ENCODE data around the gene JPH3.

The JPH3 gene

GRCh38 chr16:87740441-87740840 is 138.1 kb downstream of the JPH3 start:
- DNase-seq (ENCODE audit: low read depth in 2 of 2): no peak

GRCh38 chr16:87740909-87741424 is 138.7 kb downstream of the JPH3 start:
- no peak for DNase-seq (ENCODE audit: low read depth in 2 of 2)

GRCh38 chr16:87741700-87742415 is 139.6 kb downstream of the JPH3 start:
- no peak for DNase-seq (ENCODE audit: low read depth in 2 of 2)

GRCh38 chr16:87742781-87743490 is 140.6 kb downstream of the JPH3 start:
- DNase-seq (ENCODE audit: low read depth in 2 of 2): no peak

- no peak for DNase-seq (ENCODE audit: low read depth in 2 of 2)
Measured at GRCh38 chr16:87744750-87745514, 142.6 kb downstream of the JPH3 start.

GRCh38 chr16:87746178-87746577 is 143.9 kb downstream of the JPH3 start:
- DNase-seq (ENCODE audit: low read depth in 2 of 2): no peak

Data from stimulated activated CD8-positive, alpha-beta memory T cell treated with anti-CD3 and anti-CD28 coated beads, Interleukin-7, amount 100 ng/mL, for 4 hours (primary cell).